Brain microvascular endothelial cell (primary cell): Measurements from ENCODE around the gene TTC32.

Experiments used
- DNase-seq: peaks from one replicate; pipeline ENCODE4 v3.0.0-alpha.2; 2020
- H3K27ac ChIP-seq: fragments of 250-450 bp; sonication (Bioruptor Pico); 2 replicates; pipeline ENCODE4 v1.5.1; 2020; ENCODE audit warnings: mild to moderate bottlenecking, moderate library complexity
- H3K27me3 ChIP-seq: fragments of 250-450 bp; sonication (Bioruptor Pico); replicated peaks from 2 replicates; pipeline ENCODE4 v1.5.1; 2020; ENCODE audit warnings: mild to moderate bottlenecking
- H3K36me3 ChIP-seq: fragments of 250-450 bp; sonication (Bioruptor Pico); replicated peaks from 2 replicates; pipeline ENCODE4 v1.5.1; 2020; ENCODE audit warnings: mild to moderate bottlenecking
- H3K4me3 ChIP-seq: 2 replicates; pipeline ENCODE4 v1.5.1; 2011; ENCODE audit warnings: low read depth, mild to moderate bottlenecking, control low read depth, low read length, moderate library complexity
- CTCF ChIP-seq: IDR thresholded peaks from 2 replicates; pipeline ENCODE4 v1.5.1; 2011; ENCODE audit warnings: low read depth, mild to moderate bottlenecking, moderate library complexity, low read length, control low read depth, inconsistent platforms; ENCODE audit errors: missing control alignments
- in situ Hi-C: cut with HindIII; loops from 2 replicates; pipeline ENCODE4 v1.10.0; 2017; ENCODE audit warnings: low sequenced_read_pairs, low pct_ligation_motif_present

Gene TTC32

GRCh38 chr2:19874726-19875125, 27.1 kb downstream of the TTC32 start:
- no peak overlapping the region for H3K27ac ChIP-seq
- H3K4me3 ChIP-seq, result no peak overlapping the region
- no peak for TF ChIP-seq CTCF
- DNase-seq, result no peak
- H3K36me3 ChIP-seq, result no peaks in the 10 kb centered on the region
- in situ Hi-C loops, result loop anchor here (25.0 kb wide), 1 partner anchor 512 kb away; the partner anchor contains the start of gene OSR1
- H3K27me3 ChIP-seq, result no peaks in the 10 kb centered on the region

- Histone ChIP-seq H3K36me3 (no peaks in the 10 kb centered on the region), H3K27me3 (no peaks in the 10 kb centered on the region), H3K27ac (no peak overlapping the region), H3K4me3 (no peak overlapping the region)
- TF ChIP-seq CTCF, result no peak
- in situ Hi-C loops, result loop anchor here (25.0 kb wide), 1 partner anchor 511 kb away; the partner anchor contains the start of gene OSR1
- DNase-seq, result no peak
These were observed 28.8 kb downstream of the TTC32 start for GRCh38 chr2:19873014-19873413.

GRCh38 chr2:19872302-19872701, 29.5 kb downstream of the TTC32 start:
- no peak for TF ChIP-seq CTCF
- Histone ChIP-seq H3K4me3 (no peak overlapping the region), H3K27me3 (no peaks in the 10 kb centered on the region), H3K36me3 (no peaks in the 10 kb centered on the region), H3K27ac (no peak overlapping the region)
- in situ Hi-C loops, result loop anchor here (25.0 kb wide), 1 partner anchor 510 kb away; the partner anchor contains the start of gene OSR1
- no peak for DNase-seq

GRCh38 chr2:19871836-19872235, 29.9 kb downstream of the TTC32 start:
- no peak overlapping the region for H3K4me3 ChIP-seq
- H3K27me3 ChIP-seq, result no peaks in the 10 kb centered on the region
- no peak for DNase-seq
- in situ Hi-C loops, result loop anchor here (25.0 kb wide), 1 partner anchor 510 kb away; the partner anchor contains the start of gene OSR1
- H3K27ac ChIP-seq, result no peak overlapping the region
- no peak for TF ChIP-seq CTCF
- H3K36me3 ChIP-seq, result no peaks in the 10 kb centered on the region

- Histone ChIP-seq H3K4me3 (no peak overlapping the region), H3K27me3 (no peaks in the 10 kb centered on the region), H3K27ac (no peak overlapping the region), H3K36me3 (no peaks in the 10 kb centered on the region)
- TF ChIP-seq CTCF, result no peak
- no peak for DNase-seq
- in situ Hi-C loops, result loop anchor here (25.0 kb wide), 1 partner anchor 508 kb away; the partner anchor contains the start of gene OSR1
These were observed 31.0 kb downstream of the TTC32 start for GRCh38 chr2:19870792-19871191.
